HG03575 (cell line): ENCODE measurements around the gene RIMKLB.
"Not testable (repeated sequence)": the region's sequence is repeated elsewhere in the genome, so short reads cannot be mapped to it uniquely, and the experiment has no call there.

ENCODE experiments used
- ATAC-seq: cut with Tn5 transposase; IDR thresholded peaks from one replicate; pipeline ENCODE4 v1.9.1; 2021; ENCODE audit not compliant: unreplicated experiment, insufficient number of reproducible peaks, low FRiP score; ENCODE audit errors: extremely low read depth

Gene RIMKLB

DNA sequence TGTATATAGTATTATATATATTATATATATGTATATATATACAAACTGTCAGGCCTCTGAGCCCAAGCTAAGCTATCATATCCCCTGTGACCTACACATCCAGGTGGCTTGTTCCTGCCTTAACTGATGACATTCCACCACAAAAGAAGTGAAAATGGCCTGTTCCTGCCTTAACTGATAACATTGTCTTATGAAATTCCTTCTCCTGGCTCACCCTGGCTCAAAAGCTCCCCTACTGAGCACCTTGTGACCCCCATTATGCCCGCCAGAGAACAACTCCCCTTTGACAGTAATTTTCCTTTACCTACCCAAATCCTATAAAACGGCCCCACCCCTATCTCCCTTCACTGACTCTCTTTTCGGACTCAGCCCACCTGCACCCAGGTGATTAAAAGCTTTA, 107.0 kb downstream of the RIMKLB start:
- not testable (repeated sequence) for ATAC-seq

DNA sequence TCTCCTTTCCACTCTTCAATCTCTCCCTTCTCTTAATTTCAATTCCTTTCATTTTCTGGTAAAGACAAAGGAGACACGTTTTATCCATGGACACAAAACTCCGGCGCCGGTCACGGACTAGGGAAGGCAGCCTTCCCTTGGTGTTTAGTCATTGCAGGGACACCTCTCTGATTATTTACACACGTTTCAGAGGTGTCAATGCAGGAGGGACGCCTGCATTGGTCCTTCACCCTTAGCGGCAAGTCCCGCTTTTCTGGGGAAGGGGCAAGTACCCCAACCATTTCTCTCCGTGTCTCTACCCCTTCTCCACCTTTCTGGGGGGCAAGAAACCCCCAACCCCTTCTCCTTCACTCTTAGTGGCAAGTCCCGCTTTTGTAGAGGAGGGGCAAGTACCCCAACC, 107.7 kb downstream of the RIMKLB start:
- not testable (repeated sequence) for ATAC-seq

GRCh38 chr12:8807084-8807483, 109.3 kb downstream of the RIMKLB start:
- not testable (repeated sequence) for ATAC-seq

DNA sequence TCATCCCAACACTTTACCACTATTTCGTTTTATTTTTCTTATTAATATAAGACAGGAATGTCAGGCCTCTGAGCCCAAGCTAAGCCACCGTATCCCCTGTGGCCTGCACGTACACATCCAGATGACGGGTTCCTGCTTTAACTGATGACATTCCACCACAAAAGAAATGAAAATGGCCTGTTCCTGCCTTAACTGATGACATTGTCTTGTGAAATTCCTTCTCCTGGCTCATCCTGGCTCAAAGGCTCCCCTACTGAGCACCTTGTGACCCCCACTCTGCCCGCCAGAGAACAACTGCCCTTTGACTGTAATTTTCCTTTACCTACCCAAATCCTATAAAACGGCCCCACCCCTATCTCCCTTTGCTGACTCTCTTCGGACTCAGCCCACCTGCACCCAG, 112.3 kb downstream of the RIMKLB start:
- ATAC-seq, result not testable (repeated sequence)

- ATAC-seq, result no peak
These were observed 116.0 kb downstream of the RIMKLB start for GRCh38 chr12:8813572-8814357.

DNA sequence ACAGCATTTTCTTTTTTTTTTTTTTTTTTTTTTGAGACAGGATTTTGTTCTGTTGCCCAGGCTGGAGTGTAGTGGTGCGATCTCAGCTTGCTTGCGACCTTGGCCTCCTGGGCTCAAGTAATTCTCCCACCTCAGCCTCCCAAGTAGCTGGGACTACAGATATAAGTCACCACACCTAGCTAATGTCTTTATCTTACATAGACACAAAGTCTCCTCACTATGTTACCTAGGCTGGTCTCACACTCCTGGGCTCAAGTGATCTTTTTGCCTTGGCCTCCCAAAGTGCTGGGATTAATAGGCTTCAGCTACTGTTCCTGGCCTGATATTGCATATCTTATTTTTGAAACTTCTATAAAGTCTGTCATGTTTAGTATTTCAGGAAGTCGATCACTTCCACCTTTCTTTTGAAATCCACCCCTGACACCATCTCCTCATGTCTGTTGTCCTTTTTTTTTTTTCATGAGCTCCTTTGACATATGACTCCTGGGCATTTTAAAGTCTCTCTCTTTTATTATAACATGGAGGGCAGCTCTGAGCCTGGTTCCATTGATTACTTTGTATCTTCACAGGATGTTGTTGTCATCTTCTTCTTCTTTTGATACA, 118.8 kb downstream of the RIMKLB start:
- no peak for ATAC-seq

GRCh38 chr12:8817856-8818255, 120.1 kb downstream of the RIMKLB start:
- no peak for ATAC-seq

DNA sequence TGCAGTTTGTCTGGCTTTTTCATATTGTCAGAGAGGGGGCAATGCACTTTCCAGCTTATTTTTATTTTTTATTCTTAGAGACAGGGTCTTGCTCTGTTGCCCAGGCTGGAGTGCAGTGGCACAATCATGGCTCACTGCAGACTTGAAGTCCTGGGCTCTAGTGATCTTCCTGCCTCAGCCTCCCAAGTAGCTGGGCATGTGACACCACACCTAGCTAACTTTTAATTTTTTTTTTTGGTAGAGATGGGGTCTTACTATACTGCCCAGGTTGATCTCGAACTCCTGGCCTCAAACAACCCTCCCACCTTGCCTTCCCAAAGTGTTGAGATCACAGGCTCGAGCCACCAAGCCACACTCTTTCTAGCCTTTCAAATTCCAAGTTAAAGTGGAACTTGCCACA, 120.7 kb downstream of the RIMKLB start:
- ATAC-seq, result no peak

- ATAC-seq, result no peak
These were observed 121.8 kb downstream of the RIMKLB start for GRCh38 chr12:8819666-8819980.

- ATAC-seq, result not testable (repeated sequence)
These were observed 123.1 kb downstream of the RIMKLB start for GRCh38 chr12:8820676-8821407.

GRCh38 chr12:8821591-8821990, 123.8 kb downstream of the RIMKLB start:
- no peak for ATAC-seq

DNA sequence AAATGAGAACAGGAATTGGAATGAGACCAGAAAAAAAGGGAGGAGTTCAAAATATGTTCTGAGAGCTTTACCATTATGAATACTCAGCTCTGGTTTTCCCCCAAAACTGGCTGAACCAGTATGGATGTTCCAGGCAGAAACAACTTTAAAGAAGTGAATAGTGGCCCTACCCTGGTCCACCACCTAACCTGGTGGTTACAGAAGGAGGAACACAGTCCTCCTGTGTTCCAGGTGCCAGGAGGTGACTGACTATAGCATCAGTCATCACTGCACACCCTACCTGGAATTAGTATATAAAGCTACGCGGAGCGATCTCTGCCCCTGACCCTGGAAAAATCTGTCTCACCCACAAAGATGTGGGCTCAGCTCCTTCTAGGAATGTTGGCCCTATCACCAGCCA, 124.5 kb downstream of the RIMKLB start, which contains the start of gene A2ML1:
Gene A2ML1, plus strand, starts transcription at position 324 of the 400 bp plus-strand sequence. Its CDS starts 31 bp downstream, at position 355.
- ATAC-seq, result no peak

DNA sequence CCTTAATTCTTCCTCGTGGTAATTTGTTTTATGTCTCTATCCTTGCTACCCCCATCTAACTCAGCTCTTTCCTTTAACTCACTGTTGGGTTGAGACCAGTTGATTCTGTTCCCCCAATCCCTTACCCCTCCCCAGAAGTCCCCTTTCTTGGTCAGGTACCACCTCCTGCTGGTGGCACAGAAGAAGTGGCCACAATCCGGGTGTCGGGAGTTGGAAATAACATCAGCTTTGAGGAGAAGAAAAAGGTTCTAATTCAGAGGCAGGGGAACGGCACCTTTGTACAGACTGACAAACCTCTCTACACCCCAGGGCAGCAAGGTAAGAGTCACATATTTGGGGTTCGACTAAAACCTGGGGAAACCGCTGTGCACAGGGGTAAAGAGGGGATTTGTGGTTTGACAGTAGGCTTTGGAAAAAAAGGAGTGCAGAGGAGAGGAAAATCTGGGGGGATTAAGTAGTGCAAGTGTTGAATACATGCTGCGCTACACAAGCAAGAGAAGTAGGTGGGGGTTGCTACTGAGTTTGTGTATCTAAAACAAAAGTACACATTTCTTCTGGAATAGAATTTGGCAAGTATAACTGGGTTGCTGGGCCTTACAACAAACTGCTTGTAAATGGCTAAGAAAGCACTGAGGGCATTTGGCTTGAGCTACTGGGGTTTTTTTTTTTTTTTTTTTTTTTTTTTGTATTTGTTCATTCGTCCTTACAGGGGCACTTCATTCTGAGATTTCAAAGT, 125.9 kb downstream of the RIMKLB start:
- no peak for ATAC-seq

DNA sequence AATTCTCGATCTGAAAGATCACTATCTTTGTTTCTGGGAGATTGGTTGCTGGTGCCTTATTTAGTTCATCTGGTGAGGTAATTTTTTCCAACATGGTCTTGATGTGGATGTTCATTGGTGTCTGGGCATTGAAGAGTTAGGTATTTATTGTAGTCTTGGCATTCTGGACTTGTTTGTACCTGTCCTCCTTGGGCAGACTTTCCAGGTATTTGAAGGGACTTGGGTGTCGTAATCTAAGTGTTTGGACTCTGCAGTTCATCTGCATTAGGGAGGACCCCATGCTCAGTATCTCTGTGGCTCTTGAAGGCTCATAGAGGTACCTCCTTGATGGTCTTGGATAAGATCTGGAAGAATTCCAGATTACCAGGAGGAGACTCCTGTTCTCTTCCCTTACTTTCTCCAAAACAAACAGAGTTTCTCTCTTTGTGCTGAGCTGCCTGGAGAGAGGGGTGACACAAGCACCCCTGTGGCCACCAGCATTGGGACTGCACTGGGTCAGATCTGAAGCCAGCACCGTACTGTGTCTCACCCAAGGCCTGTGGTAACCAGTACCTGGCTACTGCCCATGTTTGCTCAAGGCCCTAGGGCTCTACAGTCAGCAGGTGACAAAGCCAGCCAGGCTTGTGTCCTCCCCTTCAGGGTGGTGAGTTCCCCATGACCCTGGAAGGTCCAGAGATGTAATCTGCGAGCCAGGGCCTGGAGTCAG, 129.9 kb downstream of the RIMKLB start:
- ATAC-seq, result no peak

GRCh38 chr12:8828257-8829124, 130.7 kb downstream of the RIMKLB start:
- no peak for ATAC-seq

DNA sequence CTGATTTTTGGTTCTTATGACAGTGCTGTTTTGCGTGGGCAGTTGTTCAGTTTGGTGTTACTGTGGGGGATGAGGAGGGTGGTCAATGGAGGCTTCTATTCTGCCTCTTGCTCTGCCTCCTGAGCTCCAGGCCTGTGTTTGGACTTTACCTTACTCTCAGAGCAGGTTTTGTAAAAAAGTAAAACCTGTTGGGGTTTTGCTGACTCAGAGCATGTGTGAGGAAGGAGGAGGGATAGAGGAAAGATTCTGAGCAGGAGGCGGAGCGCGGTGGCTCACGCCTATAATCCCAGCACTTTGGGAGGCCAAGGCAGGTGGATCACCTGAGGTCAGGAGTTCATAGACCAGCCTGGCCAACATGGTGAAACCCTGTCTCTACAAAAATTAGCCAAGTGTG, 131.3 kb downstream of the RIMKLB start:
- no peak for ATAC-seq

DNA sequence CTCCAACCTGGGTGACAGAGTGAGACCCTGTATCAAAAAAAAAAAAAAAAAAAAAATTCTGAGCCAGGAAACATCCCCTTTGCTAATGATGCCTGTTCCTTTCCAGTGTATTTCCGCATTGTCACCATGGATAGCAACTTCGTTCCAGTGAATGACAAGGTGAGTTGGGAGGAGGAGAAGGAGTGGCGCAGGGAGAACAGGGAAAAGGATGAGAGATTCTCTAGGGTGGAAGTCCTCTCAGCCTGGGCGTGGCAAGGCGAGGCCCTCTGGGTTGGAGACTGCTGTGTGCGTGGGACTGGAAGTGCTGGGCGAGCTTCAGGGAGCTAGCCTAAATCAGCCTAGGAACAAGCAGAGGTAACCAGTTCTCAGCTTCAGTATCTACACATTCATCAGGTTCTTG, 131.8 kb downstream of the RIMKLB start:
- ATAC-seq, result no peak

GRCh38 chr12:8831116-8831515, 133.3 kb downstream of the RIMKLB start:
- no peak for ATAC-seq
